Measurements from ENCODE around the gene CABP1.
"Not testable (repeated sequence)": the region's sequence is repeated elsewhere in the genome, so short reads cannot be mapped to it uniquely, and the experiment has no call there.

CABP1 gene

GRCh38 chr12:120666571-120667390, 26.4 kb downstream of the CABP1 start:
- in situ Hi-C loops (cut with MboI; ENCODE audit: low sequenced_read_pairs, unreplicated experiment), result no loop called here
- TF ChIP-seq CTCF (IDR thresholded peaks at IDR 0.05; ENCODE audit: borderline replicate concordance, control extremely low read depth, extremely low read depth, insufficient read depth, missing control alignments), result no peak
- no peak for DNase-seq (ENCODE audit: low spot score)

- no peak for TF ChIP-seq CTCF (IDR thresholded peaks at IDR 0.05; ENCODE audit: borderline replicate concordance, control extremely low read depth, extremely low read depth, insufficient read depth, missing control alignments)
- in situ Hi-C loops (cut with MboI; ENCODE audit: low sequenced_read_pairs, unreplicated experiment), result no loop called here
- DNase-seq (ENCODE audit: low spot score), result no peak
These were observed 27.9 kb downstream of the CABP1 start for GRCh38 chr12:120668091-120668867.

- in situ Hi-C loops (cut with MboI; ENCODE audit: low sequenced_read_pairs, unreplicated experiment), result no loop called here
- no peak for TF ChIP-seq CTCF (IDR thresholded peaks at IDR 0.05; ENCODE audit: borderline replicate concordance, control extremely low read depth, extremely low read depth, insufficient read depth, missing control alignments)
- no peak for DNase-seq (ENCODE audit: low spot score)
These were observed 28.7 kb downstream of the CABP1 start for GRCh38 chr12:120668868-120669840.

GRCh38 chr12:120670237-120670636, 29.8 kb downstream of the CABP1 start:
- in situ Hi-C loops (cut with MboI; ENCODE audit: low sequenced_read_pairs, unreplicated experiment); DNase-seq (ENCODE audit: low spot score): not testable (repeated sequence)

GRCh38 chr12:120670667-120671066, 30.2 kb downstream of the CABP1 start:
- in situ Hi-C loops (cut with MboI; ENCODE audit: low sequenced_read_pairs, unreplicated experiment), result no loop called here
- no peak for DNase-seq (ENCODE audit: low spot score)
- TF ChIP-seq CTCF (IDR thresholded peaks at IDR 0.05; ENCODE audit: borderline replicate concordance, control extremely low read depth, extremely low read depth, insufficient read depth, missing control alignments), result no peak

GRCh38 chr12:120674097-120674636, 33.7 kb downstream of the CABP1 start:
- in situ Hi-C loops (cut with MboI; ENCODE audit: low sequenced_read_pairs, unreplicated experiment), result no loop called here
- TF ChIP-seq CTCF (IDR thresholded peaks at IDR 0.05; ENCODE audit: borderline replicate concordance, control extremely low read depth, extremely low read depth, insufficient read depth, missing control alignments), result no peak
- DNase-seq (ENCODE audit: low spot score), result no peak
